Ovary (tissue), 9 donors: Measurements from ENCODE around the gene CLIC3. TPM values are rescaled to one million over a fixed set of nuclear protein-coding genes. Genes with fewer than 3 reads are reported as not detected.

ENCODE experiments used
- DNase-seq, 5 donors: peaks; one replicate each; pipeline ENCODE4 v3.0.0-alpha.2; 2019 to 2020
- H3K27ac ChIP-seq, 2 donors: fragments of 200-600 bp; one replicate each; pipeline versions ENCODE4 v1.5.1 to v1.8.0; 2019 to 2022
- H3K27me3 ChIP-seq: fragments of 200-600 bp; one replicate; pipeline ENCODE4 v1.8.0; 2022
- H3K36me3 ChIP-seq: fragments of 200-600 bp; sonication (generic); one replicate; pipeline ENCODE4 v1.5.1; 2019
- H3K4me1 ChIP-seq: one replicate; pipeline ENCODE4 v1.8.1; 2013; ENCODE audit warnings: mild to moderate bottlenecking, moderate library complexity; ENCODE audit not compliant: insufficient read depth
- H3K4me3 ChIP-seq: fragments of 200-600 bp; sonication (generic); one replicate; pipeline ENCODE4 v1.5.1; 2017
- H3K9me3 ChIP-seq, 2 donors: fragments of 200-600 bp in 1 of 2; sonication (generic) in 1 of 2; one replicate each; pipeline versions ENCODE4 v1.5.1 to v1.8.1; 2013 to 2019; ENCODE audit warnings: mild to moderate bottlenecking in 1 of 2, moderate library complexity in 1 of 2
- CTCF ChIP-seq, 3 donors: fragments of 450-650 bp in 2 of 3; fragments of 200-600 bp in 1 of 3; IDR thresholded peaks; one replicate each; pipeline versions ENCODE4 v1.5.1 to v1.8.0; 2016 to 2022; ENCODE audit warnings: antibody characterized with exemption in 3 of 3, mild to moderate bottlenecking in 1 of 3
- EP300 ChIP-seq: sonication (generic); formaldehyde crosslinking; IDR thresholded peaks from one replicate; pipeline ENCODE4 v1.6.1; 2017; ENCODE audit warnings: antibody characterized with exemption
- POLR2A ChIP-seq: fragments of 450-650 bp; IDR thresholded peaks from one replicate; pipeline ENCODE4 v1.6.1; 2017; ENCODE audit warnings: antibody characterized with exemption, mild to moderate bottlenecking, moderate library complexity
- WGBS, 3 donors: extraction: QIAGEN DNeasy Blood & Tissue Kit in 1 of 3; methylation state at CpG; one replicate each; pipeline versions ENCODE4 v1.1.5 to v1.1.7; 2013 to 2017; 5-methylcytosine and 5-hydroxymethylcytosine counted together
- intact Hi-C, 4 donors: fragments of 100-400 bp; cut with DNase I; formaldehyde crosslinking; loops; one replicate each; pipeline versions ENCODE4 v1.11.0 to v1.15.1; 2022 to 2023
- polyA plus RNA-seq, 2 donors: library from polyadenylated mRNA; stranded (reverse); fragments of 200-250 nt in 1 of 2; fragments of 350-450 nt in 1 of 2; fragmentation: Illumina TruSeq in 1 of 2; extraction: RNeasy Lipid Tissue Mini Kit (QIAGEN cat#74804) in 1 of 2; gene quantifications; one replicate each; pipeline ENCODE4 v1.2.3, GENCODE V29; 2013 to 2014
- total RNA-seq, 7 donors: library from RNA; depleted of rRNA in 2 of 7; stranded (reverse); fragments of >200 nt in 2 of 7; fragmentation: NEBNext Ultra II Directional in 3 of 7; extraction: Animal tissue kit (Norgen Biotek cat#: 25700) in 3 of 7; gene quantifications; one replicate each; pipeline versions ENCODE4 v1.1.0 to v1.2.4, GENCODE V29; 2016 to 2023
- donor health status: DM: no; HTN: no; CAD: no; lungs with moderate emphysema.
- donor health status: DM: no; HTN: no; CAD: no.
- donor health status: Bipolar disorder and iron deficiency.
- donor health status: DM: yes; HTN: yes; CAD: no.
- donor health status: DM: no; HTN: no; CAD: no.
- donor health status: DM: yes; HTN: yes; CAD: no.

The CLIC3 gene
- total and polyA plus RNA-seq, 9 donors = 0.57 to 6.5 (median 1.3) TPM; not detected in 3

DNA sequence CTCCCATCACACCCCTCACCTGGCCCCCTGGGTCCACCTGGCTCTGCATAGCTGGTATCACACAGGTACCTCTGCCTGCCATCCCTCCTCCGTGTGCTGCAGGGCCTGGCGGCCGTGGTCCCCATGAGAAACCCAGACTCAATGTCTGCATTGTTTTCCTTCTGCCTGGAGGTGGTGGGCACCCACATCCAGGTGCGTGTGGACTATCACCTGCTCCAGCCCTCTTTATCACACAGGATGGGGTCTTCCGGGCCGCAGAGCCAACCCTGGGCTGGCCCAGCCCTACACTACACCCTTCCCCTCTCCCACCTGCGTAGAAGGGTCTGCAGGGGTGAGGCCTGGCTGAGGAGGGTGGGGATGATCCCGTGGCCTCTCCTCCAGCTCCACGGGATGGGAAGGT is 42.5 kb upstream of the CLIC3 start:
- intact Hi-C loops = loop anchor here in 1 of 4 donors (5.0 kb wide), 1 partner anchor 252 kb away; no protein-coding TSS in a partner anchor
- TF ChIP-seq POLR2A (no peak), CTCF (IDR thresholded peaks at IDR 0.05) (no peak), EP300 (no peak)
- H3K27ac ChIP-seq = no peak overlapping the region
- H3K9me3 ChIP-seq = no peaks in the 10 kb centered on the region
- no peaks in the 10 kb centered on the region for H3K36me3 ChIP-seq
- peaks cover 1% of the 10 kb centered on the region for H3K4me1 ChIP-seq
- DNase-seq = no peak
- H3K4me3 ChIP-seq = no peak overlapping the region
- 80 to 90% (median 83%) methylated on average over 9 of the region's 9 CpGs for WGBS, 3 donors
- H3K27me3 ChIP-seq = no peaks in the 10 kb centered on the region

- H3K4me1 ChIP-seq = peaks cover 1% of the 10 kb centered on the region
- intact Hi-C loops = loop anchor here in 2 of 4 donors (2.0 to 5.0 kb wide), 2 partner anchors 250 to 251 kb away; no protein-coding TSS in a partner anchor
- no peak for DNase-seq
- WGBS, 3 donors = 81 to 84% (median 81%) methylated on average over 10 of the region's 10 CpGs
- TF ChIP-seq EP300 (no peak), POLR2A (no peak), CTCF (IDR thresholded peaks at IDR 0.05) (no peak)
- H3K27ac ChIP-seq = no peak overlapping the region
- H3K36me3 ChIP-seq = no peaks in the 10 kb centered on the region
- H3K27me3 ChIP-seq = no peaks in the 10 kb centered on the region
- no peaks in the 10 kb centered on the region for H3K9me3 ChIP-seq
- H3K4me3 ChIP-seq = no peak overlapping the region
Measured at GRCh38 chr9:137037483-137037882, 41.1 kb upstream of the CLIC3 start.

DNA sequence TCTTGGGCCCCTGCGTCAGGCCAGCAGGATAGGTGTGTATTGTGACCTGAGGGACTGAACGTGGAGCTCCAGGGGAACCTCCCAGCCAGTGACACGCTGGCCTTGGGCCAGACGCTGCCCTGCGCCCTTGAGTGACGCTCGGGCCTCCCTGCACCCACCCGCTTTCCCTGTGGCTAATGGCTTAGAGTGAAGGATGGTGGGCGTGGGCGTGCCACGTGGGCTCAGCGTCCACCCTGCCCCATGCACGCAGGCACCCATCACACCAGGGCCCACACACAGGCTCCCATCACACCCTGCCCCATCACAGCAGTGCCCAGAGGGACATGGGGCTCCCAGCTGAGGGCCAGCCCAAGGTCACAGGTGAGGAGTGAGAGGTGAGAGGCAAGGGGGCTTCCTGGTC is 40.7 kb upstream of the CLIC3 start:
- Histone ChIP-seq H3K27me3 (no peaks in the 10 kb centered on the region), H3K9me3 (no peaks in the 10 kb centered on the region), H3K27ac (no peak overlapping the region), H3K36me3 (no peaks in the 10 kb centered on the region), H3K4me1 (peaks cover 1% of the 10 kb centered on the region), H3K4me3 (no peak overlapping the region)
- intact Hi-C loops = loop anchor here in 2 of 4 donors (2.0 to 5.0 kb wide), 2 partner anchors 250 kb away; no protein-coding TSS in a partner anchor
- 60 to 62% (median 60%) methylated on average over 13 of the region's 13 CpGs for WGBS, 3 donors
- TF ChIP-seq CTCF (IDR thresholded peaks at IDR 0.05) (no peak), POLR2A (no peak), EP300 (no peak)
- DNase-seq = no peak

DNA sequence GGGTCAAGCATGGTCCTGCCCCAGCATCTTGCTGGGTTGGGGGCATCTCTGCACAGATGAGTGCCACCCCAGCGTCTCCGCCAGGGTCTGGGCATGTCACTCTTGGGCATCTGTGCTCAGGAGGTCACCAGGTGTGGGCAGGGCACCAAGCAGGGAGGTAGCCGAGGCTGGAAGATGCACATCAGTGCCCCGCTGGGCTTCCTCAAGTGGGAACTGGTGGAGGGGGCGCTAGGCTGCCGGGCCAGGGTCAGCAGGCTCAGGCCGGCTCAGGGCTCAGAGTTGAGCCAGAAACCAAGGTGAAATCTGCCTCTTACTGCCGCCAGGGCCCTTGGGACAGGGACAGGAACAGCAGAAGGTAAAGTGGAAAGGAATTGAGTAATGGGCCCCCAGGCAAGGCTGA is 39.6 kb upstream of the CLIC3 start:
- Histone ChIP-seq H3K4me3 (no peak overlapping the region), H3K36me3 (no peaks in the 10 kb centered on the region), H3K27ac (no peak overlapping the region), H3K27me3 (no peaks in the 10 kb centered on the region), H3K9me3 (no peaks in the 10 kb centered on the region), H3K4me1 (peaks cover 1% of the 10 kb centered on the region)
- DNase-seq = no peak
- 58 to 74% (median 60%) methylated on average over 8 of the region's 8 CpGs for WGBS, 3 donors
- intact Hi-C loops = loop anchor here in 3 of 4 donors (2.0 to 5.0 kb wide), 4 partner anchors 89 to 249 kb away; no protein-coding TSS in a partner anchor
- TF ChIP-seq POLR2A = no peak
- no peak for TF ChIP-seq EP300
- no peak for TF ChIP-seq CTCF (IDR thresholded peaks at IDR 0.05)
